G401.6 (cell line): ENCODE measurements around the gene ANKRD13A.
"Not testable (repeated sequence)": the region's sequence is repeated elsewhere in the genome, so short reads cannot be mapped to it uniquely, and the experiment has no call there.

Source experiments
- FAIRE-seq: peaks from 2 replicates; lab custom pipeline; 2012; peaks lifted over from hg19 to GRCh38; lab: Jason Lieb, UNC

Gene ANKRD13A

DNA sequence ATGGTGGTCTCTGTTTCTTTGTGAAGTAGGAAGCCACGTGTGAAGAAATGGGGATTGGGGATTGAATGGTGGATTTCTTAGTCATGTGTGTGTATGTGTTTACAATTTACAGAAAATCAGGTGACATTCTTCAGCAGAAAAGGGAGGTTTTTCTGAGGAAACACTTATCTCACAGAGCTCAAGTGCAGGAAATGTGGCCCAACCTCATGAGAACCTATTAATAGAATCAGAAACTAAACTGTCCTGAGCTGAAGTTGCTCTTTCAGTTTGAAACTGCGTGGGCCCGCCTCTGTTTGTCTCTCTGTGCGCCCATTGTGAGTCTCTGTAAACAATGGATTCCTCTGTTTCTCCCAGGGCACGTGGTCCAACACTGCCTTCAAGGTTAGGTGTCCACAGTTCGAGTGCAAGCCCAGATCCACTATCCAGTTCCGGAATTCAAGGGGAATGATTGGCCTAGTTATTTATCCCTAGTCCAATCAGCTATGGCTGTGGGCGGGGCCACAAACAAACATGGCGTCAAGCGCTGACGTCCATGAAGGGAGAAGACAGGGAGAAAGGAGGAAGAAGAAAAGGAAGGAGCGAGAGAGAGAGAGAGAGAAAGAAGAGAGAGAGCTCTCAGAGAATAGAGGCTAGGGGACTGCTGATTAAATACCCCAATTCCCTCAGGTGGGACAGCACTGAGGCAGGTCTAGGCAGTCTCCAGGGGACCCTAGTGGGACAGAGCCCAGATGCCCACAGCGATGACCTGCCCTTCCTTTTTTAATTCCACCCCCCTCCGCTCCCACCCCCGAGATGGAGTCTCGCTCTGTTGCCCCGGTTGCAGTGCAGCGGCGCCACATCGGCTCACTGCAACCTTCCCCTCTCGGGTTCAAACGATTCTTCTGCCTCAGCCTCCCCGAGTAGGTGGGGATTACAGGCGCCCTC is 80.5 kb downstream of the ANKRD13A start:
- FAIRE-seq: no peak

DNA sequence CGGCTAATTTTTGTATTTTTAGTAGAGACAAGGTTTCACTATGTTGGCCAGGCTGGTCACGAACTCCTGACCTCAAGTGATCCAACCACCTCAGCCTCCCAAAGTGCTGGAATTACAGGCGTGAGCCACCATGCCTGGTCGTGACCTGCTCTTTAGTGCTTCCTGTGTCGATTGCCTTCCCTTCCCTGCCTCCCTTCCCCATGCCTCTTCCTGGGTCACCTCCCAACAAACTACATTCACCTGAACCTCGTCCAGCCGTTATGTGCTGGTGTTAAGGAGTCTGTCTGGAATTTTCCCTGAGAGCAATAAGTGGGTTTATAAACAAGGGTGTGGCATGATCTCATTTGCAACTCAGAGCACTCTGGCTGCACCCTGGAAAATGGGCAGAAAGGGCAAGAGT is 81.2 kb downstream of the ANKRD13A start:
- FAIRE-seq: no peak

DNA sequence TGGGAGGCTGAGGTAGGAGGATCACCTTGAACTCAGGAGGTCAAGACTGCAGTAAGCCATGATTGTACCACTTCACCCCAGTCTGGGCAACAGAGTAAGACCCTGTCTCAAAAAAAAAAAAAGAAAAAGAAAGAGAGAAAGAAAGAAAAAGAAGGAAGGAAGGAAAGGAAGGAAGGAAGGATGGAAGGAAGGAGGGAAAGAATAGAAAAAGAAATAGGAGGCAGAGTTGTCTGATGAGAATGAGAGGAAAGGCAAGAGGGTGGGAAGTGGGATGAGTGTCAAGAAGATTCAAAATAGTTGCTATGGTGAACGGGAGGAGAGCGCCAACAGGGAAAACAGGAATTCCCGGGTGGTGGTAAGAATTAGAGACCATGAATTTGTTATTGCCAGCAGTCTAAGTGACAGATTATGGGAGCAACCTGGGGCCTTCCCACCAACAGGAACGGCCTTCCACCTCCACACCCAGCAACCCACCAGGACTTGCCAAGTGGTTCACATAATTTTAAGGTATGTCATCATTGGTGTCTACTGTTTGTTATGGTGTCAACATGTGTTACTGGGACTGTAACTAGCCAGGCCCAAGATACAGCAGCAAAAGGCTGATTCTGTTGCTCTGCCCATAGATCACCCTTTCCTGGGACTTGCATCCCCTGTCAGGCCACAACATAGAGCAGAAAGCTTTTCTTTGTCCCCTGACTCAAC is 85.2 kb downstream of the ANKRD13A start:
- no peak for FAIRE-seq

DNA sequence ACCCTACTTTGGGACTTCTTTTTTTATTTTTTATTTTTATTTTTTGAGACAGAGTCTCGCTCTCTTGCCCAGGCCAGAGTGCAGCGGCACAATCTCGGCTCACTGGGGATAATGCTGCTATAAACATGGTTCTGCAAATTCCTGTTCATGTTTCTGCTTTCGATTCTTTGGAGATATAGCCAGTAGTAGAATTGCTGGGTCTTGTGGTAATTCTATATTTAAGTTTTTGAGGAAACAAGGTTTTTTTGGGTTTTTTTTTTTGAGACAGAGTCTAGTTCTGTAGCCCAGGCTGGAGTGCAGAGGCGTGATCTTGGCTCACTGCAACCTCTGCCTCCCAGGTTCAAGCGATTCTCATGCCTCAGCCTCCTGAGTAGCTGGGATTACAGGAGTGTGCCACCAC is 89.0 kb downstream of the ANKRD13A start:
- not testable (repeated sequence) for FAIRE-seq

DNA sequence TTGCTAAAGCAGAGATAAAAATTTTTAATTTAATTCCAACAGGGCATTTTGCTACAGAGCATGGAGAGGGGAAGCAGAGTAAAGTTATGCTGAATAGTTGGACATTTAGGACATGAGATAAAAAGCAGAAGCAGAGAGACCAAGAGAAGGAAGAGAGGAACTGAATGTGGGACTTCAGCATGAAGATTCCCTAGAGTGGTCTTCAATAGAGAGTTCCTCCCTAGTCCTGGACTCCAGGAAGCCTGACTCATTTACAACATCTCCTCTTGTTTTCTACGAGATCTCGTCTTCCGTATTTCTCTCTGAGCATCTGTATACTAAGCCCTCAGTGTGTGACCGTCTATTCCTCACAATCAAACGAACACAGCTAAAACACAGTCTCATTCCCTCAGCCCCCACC is 89.7 kb downstream of the ANKRD13A start:
- no peak for FAIRE-seq
